Measurements from ENCODE around the gene SLC7A7. TPM values are rescaled to one million over a fixed set of nuclear protein-coding genes. Genes with fewer than 3 reads are reported as not detected.

The SLC7A7 gene
- total and polyA plus RNA-seq, 10 of the 15 experiments (the other 5 are each of a cell fraction or from before 2014, with no cell fraction given) = 27.8 to 79.2 (median 50.8) TPM

GRCh38 chr14:22752422-22752821, 62.8 kb downstream of the SLC7A7 start (continued):
- TF ChIP-seq ZBTB40 (IDR thresholded peaks at IDR 0.05; ENCODE audit: borderline replicate concordance) = no peak
- TF ChIP-seq BMI1 (IDR thresholded peaks at IDR 0.05; ENCODE audit: borderline replicate concordance) = no peak
- no peak for TF ChIP-seq USF1 (IDR thresholded peaks at IDR 0.05; ENCODE audit: borderline replicate concordance, extremely low read length, insufficient read depth, low read depth, low read length)
- no peak for TF ChIP-seq MYC (IDR thresholded peaks at IDR 0.05; ENCODE audit: insufficient read depth, insufficient read length, insufficient replicate concordance, low read length, severe bottlenecking)
- no peak for TF ChIP-seq ZSCAN29 (IDR thresholded peaks at IDR 0.05)

- Histone ChIP-seq H2AFZ (ENCODE audit: control insufficient read depth, low read depth, low read length) (peak overlapping the region; percentile 65), H3K27me3 (replicated peaks in 1 of 2; ENCODE audit: control insufficient read depth in 2 of 2, insufficient read depth in 2 of 2, low read length in 1 of 2) (no peaks in the 10 kb centered on the region), H4K20me1 (ENCODE audit: control insufficient read depth, insufficient read depth) (no peaks in the 10 kb centered on the region), H3K9ac (ENCODE audit: control insufficient read depth, insufficient read depth, low read length) (peak overlapping the region; percentile 47), H3K36me3 (ENCODE audit: control insufficient read depth in 2 of 2, insufficient read depth in 2 of 2, low read length in 1 of 2) (no peaks in the 10 kb centered on the region), H3K9me3 (replicated peaks; ENCODE audit: control insufficient read depth, insufficient read depth, low read length) (no peaks in the 10 kb centered on the region), H3K4me1 (ENCODE audit: control insufficient read depth, insufficient read depth, low read length) (peaks cover 15% of the 10 kb centered on the region), H3K79me2 (ENCODE audit: control insufficient read depth, insufficient read depth, low read length) (no peaks in the 10 kb centered on the region), H3K4me2 (ENCODE audit: control insufficient read depth, insufficient read depth) (peak overlapping the region; percentile 81), H3K27ac (ENCODE audit: control insufficient read depth, insufficient read depth) (peak overlapping the region; percentile 45), H3K4me3 (peak overlapping the region; percentile 43; the same call in 1 of the 2 replicates)
- in situ Hi-C loops (cut with MboI) (no loop called here), intact Hi-C loops (cut with micrococcal nuclease; ENCODE audit: unreplicated experiment) (no loop called here)
- FAIRE-seq (peak; percentile 89), DNase-seq (ENCODE audit: low read depth, low spot score) (no peak), ATAC-seq (peak; percentile 88)
- ChIA-PET POLR2A (interaction anchor here (1.1 to 1.2 kb wide), 2 partner anchors 12 to 42 kb away, joined by 3 to 4 read pairs; no protein-coding TSS in a partner anchor), SMC1A (ENCODE audit: uncharacterized antibody, unreplicated experiment) (interaction anchor here (0.7 to 3.1 kb wide), 17 partner anchors 13 to 165 kb away, joined by 3 to 19 read pairs (median 4); partner anchors contain the start of gene OXA1L), RAD21 (ENCODE audit: unreplicated experiment) (interaction anchor here (0.6 to 3.3 kb wide), 8 partner anchors 12 to 154 kb away, joined by 3 to 16 read pairs (median 3); partner anchors contain the start of gene OXA1L), CTCF (interaction anchor here (0.7 to 4.5 kb wide), 13 partner anchors 9 to 448 kb away, joined by 3 to 38 read pairs (median 6); partner anchors contain the start of gene OXA1L)
- BruUV-seq (replicated peaks) = no TSS peak
- 0% methylated on average over 4 of the region's 4 CpGs for WGBS (ENCODE audit: insufficient coverage, insufficient replicate concordance, low lambda C conversion rate, missing lambda C conversion rate)
- 0 out of 2 replicates have a peak, but pooled peaks have one; percentile 20 for TF ChIP-seq RAD21 (IDR thresholded peaks at IDR 0.05; ENCODE audit: insufficient read depth, low read depth, low read length)
- TF ChIP-seq TBL1XR1 (IDR thresholded peaks at IDR 0.05; ENCODE audit: low read depth, low read length) = no peak
- TF ChIP-seq CTCF (IDR thresholded peaks at IDR 0.05 in 2 of 3, conservative IDR thresholded peaks at IDR 0.05 in 1 of 3; ENCODE audit: control insufficient read depth in 2 of 3, extremely low read depth in 1 of 3, insufficient read depth in 1 of 3, low read depth in 3 of 3, low read length in 3 of 3) = 0 out of 6 replicates have a peak, but pooled peaks of 1 of the 3 experiments have one; percentile 7
- TF ChIP-seq SIN3A (IDR thresholded peaks at IDR 0.05; ENCODE audit: low read depth, low read length) = no peak
- peak; percentile 58; the same call in 1 of the 2 replicates for TF ChIP-seq SPI1 (IDR thresholded peaks at IDR 0.05; ENCODE audit: borderline replicate concordance, insufficient read depth, low read depth, low read length)
Observed at GRCh38 chr14:22748631-22749068, 66.6 kb downstream of the SLC7A7 start.

Measured in GM12878 (cell line).